Ascending aorta (tissue), 2 donors: ENCODE results near the gene LRIG1. TPM values are rescaled to one million over a fixed set of nuclear protein-coding genes. Genes with fewer than 3 reads are reported as not detected.
A peak's percentile ranks its signal among the peaks of the same experiment; 100 is the strongest.

Source experiments
- DNase-seq, 2 donors: peaks; one replicate each; pipeline ENCODE4 v3.0.0-alpha.2; 2019; ENCODE audit warnings: low spot score in 2 of 2
- H3K27ac ChIP-seq, 2 donors: fragments of 200-600 bp; sonication (generic); one replicate each; pipeline ENCODE4 v1.5.1; 2016 to 2017; ENCODE audit warnings: mild to moderate bottlenecking in 1 of 2
- H3K27me3 ChIP-seq: fragments of 200-600 bp; sonication (generic); one replicate; pipeline ENCODE4 v1.5.1; 2017
- H3K36me3 ChIP-seq, 2 donors: fragments of 200-600 bp; sonication (generic); one replicate each; pipeline ENCODE4 v1.5.1; 2016
- H3K4me1 ChIP-seq, 2 donors: fragments of 200-600 bp; sonication (generic); one replicate each; pipeline ENCODE4 v1.5.1; 2016 to 2017; ENCODE audit warnings: mild to moderate bottlenecking in 1 of 2
- H3K4me3 ChIP-seq, 2 donors: fragments of 200-600 bp; sonication (generic); one replicate each; pipeline ENCODE4 v1.5.1; 2016 to 2017; ENCODE audit warnings: mild to moderate bottlenecking in 1 of 2
- H3K9me3 ChIP-seq, 2 donors: fragments of 200-600 bp; sonication (generic); one replicate each; pipeline ENCODE4 v1.5.1; 2016
- CTCF ChIP-seq, 3 experiments: fragments of 200-600 bp in 2 of 3; fragments of 450-650 bp in 1 of 3; sonication (generic) in 2 of 3; IDR thresholded peaks; one replicate each; pipeline ENCODE4 v1.5.1; 2016 to 2019; ENCODE audit warnings: antibody characterized with exemption in 3 of 3, mild to moderate bottlenecking in 1 of 3, moderate library complexity in 1 of 3
- intact Hi-C: fragments of 100-400 bp; cut with DNase I; formaldehyde crosslinking; loops from one replicate; pipeline ENCODE4 v1.15.1; 2023
- total RNA-seq: library from RNA; depleted of rRNA; stranded (reverse); fragments of >200 nt; gene quantifications from one replicate; pipeline ENCODE4 v1.1.0, GENCODE V29; 2016

The LRIG1 gene
- total RNA-seq, 1 donor from 2014 or later = 62.3 TPM

DNA sequence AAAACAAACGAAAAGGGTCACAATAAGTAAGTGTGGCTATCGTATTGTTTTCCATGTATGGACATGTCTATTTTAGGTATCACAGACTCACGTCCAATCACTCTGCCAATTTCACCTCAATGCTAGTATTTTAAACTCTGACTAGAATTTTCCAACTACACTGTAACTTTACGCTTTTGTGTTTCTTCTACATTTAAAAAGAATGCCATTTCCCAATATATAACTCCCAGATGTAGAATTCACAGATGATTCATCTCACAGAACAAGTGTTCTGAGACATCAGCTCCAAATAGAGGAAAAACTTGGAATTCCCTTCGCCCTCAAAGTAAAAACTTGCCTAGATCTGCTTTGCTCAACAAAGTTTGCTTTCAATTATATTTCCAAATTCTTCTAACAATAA, 14.2 kb downstream of the LRIG1 start:
- H3K36me3 ChIP-seq = no peaks in the 10 kb centered on the region
- peak overlapping the region; percentile 89 to 90 for H3K27ac ChIP-seq
- intact Hi-C loops = no loop called here
- DNase-seq = no peak
- no peaks in the 10 kb centered on the region for H3K27me3 ChIP-seq
- H3K9me3 ChIP-seq = no peaks in the 10 kb centered on the region
- H3K4me3 ChIP-seq = peak overlapping the region in 1 of 2 donors; percentile 25
- peaks cover 16 to 81% of the 10 kb centered on the region in 2 donors for H3K4me1 ChIP-seq
- no peak for TF ChIP-seq CTCF (IDR thresholded peaks at IDR 0.05)

DNA sequence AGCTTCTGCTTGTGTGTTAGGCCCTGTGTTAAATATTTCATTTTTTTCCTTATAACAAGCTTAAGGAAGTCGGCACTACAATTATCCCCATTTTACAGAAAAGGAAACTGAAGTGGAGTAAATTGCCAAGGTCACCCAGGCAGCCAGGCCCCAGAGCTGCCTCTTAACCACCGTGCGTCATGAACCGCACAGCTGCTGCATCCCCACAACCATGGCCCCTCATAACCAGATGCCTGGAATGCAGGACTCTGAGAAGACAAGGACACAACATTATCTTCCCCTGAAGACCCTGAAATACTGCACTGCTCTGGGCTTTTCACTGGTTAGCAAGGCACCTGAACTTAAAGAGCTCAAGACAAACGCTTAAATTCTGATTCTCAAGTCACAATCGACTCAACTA, 14.6 kb downstream of the LRIG1 start:
- TF ChIP-seq CTCF (IDR thresholded peaks at IDR 0.05) = no peak
- Histone ChIP-seq H3K4me1 (peaks cover 17 to 78% of the 10 kb centered on the region in 2 donors), H3K36me3 (no peaks in the 10 kb centered on the region), H3K27me3 (no peaks in the 10 kb centered on the region), H3K4me3 (peak overlapping the region in 1 of 2 donors; percentile 25), H3K9me3 (no peaks in the 10 kb centered on the region), H3K27ac (peak overlapping the region; percentile 89 to 90)
- DNase-seq = no peak
- intact Hi-C loops = no loop called here

DNA sequence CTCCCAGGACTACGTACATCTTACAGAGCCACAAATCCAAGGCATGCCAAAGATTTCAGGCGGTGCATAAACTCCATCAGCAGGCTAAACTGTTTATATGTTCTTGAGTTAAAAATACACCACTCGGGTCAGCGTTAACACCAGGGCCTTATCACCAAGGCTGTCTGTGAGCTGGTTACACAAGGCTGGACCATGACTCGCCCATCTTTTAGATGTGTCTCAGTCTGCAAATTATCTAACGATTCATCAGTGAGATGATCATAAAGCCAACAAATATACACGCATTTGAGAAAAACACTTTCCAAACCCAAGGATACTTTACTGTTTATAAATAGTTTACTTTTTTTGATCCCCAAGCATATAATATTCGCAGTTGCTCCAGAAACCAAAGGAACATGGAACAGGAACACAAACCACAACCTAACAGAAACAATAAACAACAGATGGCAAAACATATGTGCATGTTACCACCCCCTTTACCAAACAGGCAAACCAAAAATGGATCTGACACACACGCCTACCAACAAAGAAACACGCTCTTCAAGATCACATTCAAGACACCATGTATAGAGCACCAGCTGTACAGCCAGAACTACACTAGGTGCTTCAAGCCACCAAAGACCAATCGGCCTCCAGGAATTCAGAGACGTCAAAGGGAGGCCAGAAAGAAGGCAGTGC, 15.4 kb downstream of the LRIG1 start:
- TF ChIP-seq CTCF (IDR thresholded peaks at IDR 0.05) = no peak
- H3K27ac ChIP-seq = peak overlapping the region; percentile 89 to 90
- no peaks in the 10 kb centered on the region for H3K27me3 ChIP-seq
- no peaks in the 10 kb centered on the region for H3K9me3 ChIP-seq
- peaks cover 19 to 81% of the 10 kb centered on the region in 2 donors for H3K4me1 ChIP-seq
- intact Hi-C loops = no loop called here
- peak in 1 of 2 donors; percentile 80 for DNase-seq
- no peak overlapping the region for H3K4me3 ChIP-seq
- no peaks in the 10 kb centered on the region for H3K36me3 ChIP-seq

DNA sequence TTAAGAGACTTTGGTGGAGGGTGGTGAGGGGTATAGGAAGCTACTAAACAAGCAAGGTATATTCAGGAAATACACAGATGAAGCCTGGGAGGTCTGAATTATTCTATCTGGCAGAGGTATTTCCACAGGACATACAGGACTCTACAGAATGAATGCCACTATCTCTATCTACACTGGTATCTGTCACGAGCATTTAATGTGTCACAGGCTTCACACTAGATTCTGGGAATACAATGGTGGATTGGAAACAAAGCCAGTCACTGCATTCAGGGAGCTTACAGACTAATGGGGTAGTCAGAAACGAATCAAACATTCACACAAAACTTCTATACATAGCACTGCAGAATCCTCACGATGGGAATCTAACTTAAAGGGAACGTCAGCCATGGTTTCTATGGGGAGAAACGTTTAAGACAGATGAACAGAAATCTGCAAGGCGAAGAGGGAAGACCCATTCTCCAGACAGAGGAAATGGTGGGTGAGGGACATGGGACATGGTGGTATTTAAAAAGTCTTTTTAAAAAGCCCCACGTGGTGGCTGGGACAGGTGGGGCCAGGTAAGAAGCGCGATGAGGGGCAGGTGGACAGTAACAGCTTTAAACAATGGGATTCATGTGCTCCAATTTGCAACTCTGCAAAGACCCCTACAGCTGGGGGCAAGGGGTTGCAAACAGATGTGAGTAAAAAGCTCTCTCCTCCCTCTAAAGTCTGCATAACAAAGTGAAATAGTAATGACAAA, 16.5 kb downstream of the LRIG1 start:
- Histone ChIP-seq H3K9me3 (no peaks in the 10 kb centered on the region), H3K36me3 (no peaks in the 10 kb centered on the region), H3K27me3 (no peaks in the 10 kb centered on the region), H3K27ac (peak overlapping the region; percentile 89 to 90), H3K4me3 (peak overlapping the region in 1 of 2 donors; percentile 21), H3K4me1 (peaks cover 19 to 83% of the 10 kb centered on the region in 2 donors)
- TF ChIP-seq CTCF (IDR thresholded peaks at IDR 0.05) = no peak
- DNase-seq = no peak
- intact Hi-C loops = no loop called here

DNA sequence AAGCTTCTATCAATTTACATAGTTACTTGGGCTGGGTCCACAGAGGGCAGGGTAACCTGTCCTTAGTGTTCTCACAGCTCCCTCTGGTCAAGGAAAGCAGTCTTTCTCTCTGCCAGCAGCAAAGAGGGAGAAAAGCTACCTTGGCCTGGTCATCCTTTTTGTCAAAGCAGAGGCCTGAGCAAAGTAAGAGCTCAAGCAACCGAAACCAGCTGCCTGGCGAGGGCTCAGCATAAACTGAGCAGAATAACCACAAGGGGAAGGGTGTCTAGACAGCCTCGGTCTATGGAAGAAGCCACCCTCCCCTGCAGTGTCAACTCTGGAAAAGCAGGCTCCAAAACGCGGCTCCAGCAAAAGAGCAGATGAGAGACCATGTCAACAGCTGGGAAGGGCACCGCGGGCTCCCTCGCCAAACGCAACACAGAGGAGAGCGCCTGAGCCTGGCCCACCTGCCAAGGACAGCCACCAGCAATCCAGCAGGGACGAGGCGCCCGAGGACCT, 17.4 kb downstream of the LRIG1 start:
- H3K4me3 ChIP-seq = peak overlapping the region in 1 of 2 donors; percentile 21
- no peak for DNase-seq
- intact Hi-C loops = loop anchor here (2.0 kb wide), 2 partner anchors 15 to 17 kb away; partner anchors contain the start of gene LRIG1
- no peak for TF ChIP-seq CTCF (IDR thresholded peaks at IDR 0.05)
- peaks cover 19 to 79% of the 10 kb centered on the region in 2 donors for H3K4me1 ChIP-seq
- H3K36me3 ChIP-seq = no peaks in the 10 kb centered on the region
- no peaks in the 10 kb centered on the region for H3K27me3 ChIP-seq
- peak overlapping the region; percentile 89 to 90 for H3K27ac ChIP-seq
- H3K9me3 ChIP-seq = no peaks in the 10 kb centered on the region
